Measurements from ENCODE around the gene STARD13. TPM values are rescaled to one million over a fixed set of nuclear protein-coding genes. Genes with fewer than 3 reads are reported as not detected.

STARD13 gene
- total RNA-seq, 1 experiment from 2014 or later: 4.1 TPM

DNA sequence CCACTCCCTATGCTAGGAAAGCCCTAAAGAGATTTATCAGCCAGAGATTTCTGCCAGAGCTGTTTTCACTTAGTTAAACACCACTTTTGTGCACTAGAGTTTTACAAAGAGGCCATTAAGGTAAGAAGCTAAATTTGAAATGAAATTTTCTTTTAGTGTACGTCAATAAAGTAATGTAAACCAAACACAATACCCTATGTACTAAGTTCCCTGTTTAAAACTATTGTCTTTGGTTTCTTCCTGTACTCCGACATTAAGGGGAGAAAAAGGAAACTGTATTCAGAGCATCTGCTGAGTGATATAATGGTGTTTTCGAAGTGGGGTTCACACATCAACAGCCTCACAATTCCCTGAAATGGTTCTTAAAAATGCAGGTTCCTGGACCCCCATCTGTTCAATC lies 40.7 kb upstream of the STARD13 start:
- no peaks in the 10 kb centered on the region for H3K9me3 ChIP-seq (ENCODE audit: control insufficient read depth in 1 of 2, insufficient read depth in 1 of 2, low read depth in 1 of 2, low read length in 2 of 2)
- intact Hi-C loops (cut with micrococcal nuclease): no loop called here
- H3K36me3 ChIP-seq (ENCODE audit: control insufficient read depth in 1 of 2, insufficient read depth in 2 of 2, low read length in 2 of 2): no peaks in the 10 kb centered on the region
- no peak overlapping the region for H3K9ac ChIP-seq (ENCODE audit: low read length)
- no peak overlapping the region for H2AFZ ChIP-seq (ENCODE audit: low read depth, low read length, poor library complexity, severe bottlenecking)
- H3K4me2 ChIP-seq (ENCODE audit: low read length): no peak overlapping the region
- no peak overlapping the region for H3K4me3 ChIP-seq (replicated peaks in 1 of 2; ENCODE audit: low read depth in 1 of 2, low read length in 2 of 2)
- ChIA-PET RAD21 (ENCODE audit: low non-redundant PET in 1 of 2, low total read pairs in 2 of 2, uncharacterized antibody in 2 of 2, unreplicated experiment in 2 of 2) (no interaction called here), POLR2A (no interaction called here), CTCF (no interaction called here)
- no peaks in the 10 kb centered on the region for H3K4me1 ChIP-seq (ENCODE audit: control insufficient read depth in 1 of 2, insufficient read depth in 2 of 2, low read length in 2 of 2)
- H3K27me3 ChIP-seq (ENCODE audit: insufficient read depth, low read length): no peaks in the 10 kb centered on the region
- no peaks in the 10 kb centered on the region; the same call in 1 of the 2 replicates for H3K9me2 ChIP-seq (ENCODE audit: insufficient read depth)
- no TSS peak for BruUV-seq (replicated peaks)
- H3K79me2 ChIP-seq (ENCODE audit: insufficient read depth, low read length): no peaks in the 10 kb centered on the region
- ATAC-seq (no peak), DNase-seq (ENCODE audit: low read depth, low spot score) (no peak)
- no peaks in the 10 kb centered on the region for H4K20me1 ChIP-seq (ENCODE audit: insufficient read depth)
- no peak overlapping the region for H3K27ac ChIP-seq (ENCODE audit: low read depth, low read length)
- TF ChIP-seq ZNF274 (IDR thresholded peaks at IDR 0.05; ENCODE audit: low read depth, low read length): no peak
- no peak for TF ChIP-seq TCF7L2 (IDR thresholded peaks at IDR 0.05; ENCODE audit: borderline replicate concordance, extremely low read depth, insufficient read depth, insufficient read length)
- no peak for TF ChIP-seq POLR2AphosphoS5 (IDR thresholded peaks at IDR 0.05; ENCODE audit: low read depth, low read length)
- TF ChIP-seq CEBPB (IDR thresholded peaks at IDR 0.05; ENCODE audit: low read depth): no peak

DNA sequence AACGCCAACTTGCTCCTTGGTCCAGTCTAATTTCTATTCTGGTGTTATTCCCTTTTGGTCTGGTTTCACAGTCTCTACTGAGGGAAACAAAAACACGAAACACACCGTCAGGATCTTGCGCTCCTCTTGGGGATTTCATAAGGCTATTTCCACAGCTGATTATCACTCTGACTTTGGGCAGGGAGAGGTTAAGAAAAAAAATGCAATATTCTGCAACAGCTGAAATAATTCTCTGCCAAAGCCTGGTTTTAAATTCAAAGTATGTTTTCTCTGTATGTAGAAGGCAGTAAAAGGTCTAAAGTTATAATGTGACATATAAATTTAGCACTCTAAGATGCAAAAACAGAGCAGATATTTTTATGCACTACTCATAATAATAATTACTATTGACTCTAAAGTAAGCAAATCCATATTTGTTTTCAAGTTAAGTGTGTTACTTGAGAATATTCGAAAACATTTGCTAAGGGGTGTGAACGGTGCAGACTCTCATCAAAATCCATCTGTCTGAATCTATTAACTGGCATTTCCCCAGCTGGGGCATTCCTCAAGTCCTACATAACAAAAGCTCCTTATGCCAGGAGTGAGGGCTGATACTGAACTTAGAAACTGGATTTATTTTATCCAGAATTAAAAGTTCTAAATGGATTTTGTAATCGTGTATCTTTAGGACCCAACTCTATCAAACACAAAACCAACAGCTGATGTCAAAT lies 38.4 kb upstream of the STARD13 start:
- H2AFZ ChIP-seq (ENCODE audit: low read depth, low read length, poor library complexity, severe bottlenecking): no peak overlapping the region
- H3K27me3 ChIP-seq (ENCODE audit: insufficient read depth, low read length): no peaks in the 10 kb centered on the region
- no peaks in the 10 kb centered on the region for H3K36me3 ChIP-seq (ENCODE audit: control insufficient read depth in 1 of 2, insufficient read depth in 2 of 2, low read length in 2 of 2)
- H3K27ac ChIP-seq (ENCODE audit: low read depth, low read length): no peak overlapping the region
- H3K4me1 ChIP-seq (ENCODE audit: control insufficient read depth in 1 of 2, insufficient read depth in 2 of 2, low read length in 2 of 2): no peaks in the 10 kb centered on the region
- intact Hi-C loops (cut with micrococcal nuclease): no loop called here
- ATAC-seq (no peak), DNase-seq (ENCODE audit: low read depth, low spot score) (no peak)
- H3K4me2 ChIP-seq (ENCODE audit: low read length): no peak overlapping the region
- POLR2A ChIA-PET: no interaction called here
- RAD21 ChIA-PET (ENCODE audit: low non-redundant PET in 1 of 2, low total read pairs in 2 of 2, uncharacterized antibody in 2 of 2, unreplicated experiment in 2 of 2): no interaction called here
- H3K9me2 ChIP-seq (ENCODE audit: insufficient read depth): no peaks in the 10 kb centered on the region; the same call in 1 of the 2 replicates
- H4K20me1 ChIP-seq (ENCODE audit: insufficient read depth): no peaks in the 10 kb centered on the region
- H3K9ac ChIP-seq (ENCODE audit: low read length): no peak overlapping the region
- TF ChIP-seq, protein P1, sequence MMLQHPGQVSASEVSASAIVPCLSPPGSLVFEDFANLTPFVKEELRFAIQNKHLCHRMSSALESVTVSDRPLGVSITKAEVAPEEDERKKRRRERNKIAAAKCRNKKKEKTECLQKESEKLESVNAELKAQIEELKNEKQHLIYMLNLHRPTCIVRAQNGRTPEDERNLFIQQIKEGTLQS (IDR thresholded peaks at IDR 0.05): no peak
- TF ChIP-seq POLR2A (IDR thresholded peaks at IDR 0.05; ENCODE audit: borderline replicate concordance, extremely low read depth, insufficient read depth, insufficient read length) (no peak), EGR1 (IDR thresholded peaks at IDR 0.05; ENCODE audit: low read depth) (no peak), ZNF274 (IDR thresholded peaks at IDR 0.05; ENCODE audit: low read depth, low read length) (no peak), SP1 (IDR thresholded peaks at IDR 0.05; ENCODE audit: low read depth) (no peak), EZH2 (IDR thresholded peaks at IDR 0.05) (no peak), SRF (IDR thresholded peaks at IDR 0.05; ENCODE audit: low read depth) (no peak), RAD21 (IDR thresholded peaks at IDR 0.05; ENCODE audit: low read depth) (no peak), POLR2AphosphoS5 (IDR thresholded peaks at IDR 0.05; ENCODE audit: low read depth, low read length) (no peak)
- TF ChIP-seq, protein P2, sequence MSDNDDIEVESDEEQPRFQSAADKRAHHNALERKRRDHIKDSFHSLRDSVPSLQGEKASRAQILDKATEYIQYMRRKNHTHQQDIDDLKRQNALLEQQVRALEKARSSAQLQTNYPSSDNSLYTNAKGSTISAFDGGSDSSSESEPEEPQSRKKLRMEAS (IDR thresholded peaks at IDR 0.05): no peak
- TF ChIP-seq, protein P3, sequence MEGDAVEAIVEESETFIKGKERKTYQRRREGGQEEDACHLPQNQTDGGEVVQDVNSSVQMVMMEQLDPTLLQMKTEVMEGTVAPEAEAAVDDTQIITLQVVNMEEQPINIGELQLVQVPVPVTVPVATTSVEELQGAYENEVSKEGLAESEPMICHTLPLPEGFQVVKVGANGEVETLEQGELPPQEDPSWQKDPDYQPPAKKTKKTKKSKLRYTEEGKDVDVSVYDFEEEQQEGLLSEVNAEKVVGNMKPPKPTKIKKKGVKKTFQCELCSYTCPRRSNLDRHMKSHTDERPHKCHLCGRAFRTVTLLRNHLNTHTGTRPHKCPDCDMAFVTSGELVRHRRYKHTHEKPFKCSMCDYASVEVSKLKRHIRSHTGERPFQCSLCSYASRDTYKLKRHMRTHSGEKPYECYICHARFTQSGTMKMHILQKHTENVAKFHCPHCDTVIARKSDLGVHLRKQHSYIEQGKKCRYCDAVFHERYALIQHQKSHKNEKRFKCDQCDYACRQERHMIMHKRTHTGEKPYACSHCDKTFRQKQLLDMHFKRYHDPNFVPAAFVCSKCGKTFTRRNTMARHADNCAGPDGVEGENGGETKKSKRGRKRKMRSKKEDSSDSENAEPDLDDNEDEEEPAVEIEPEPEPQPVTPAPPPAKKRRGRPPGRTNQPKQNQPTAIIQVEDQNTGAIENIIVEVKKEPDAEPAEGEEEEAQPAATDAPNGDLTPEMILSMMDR (IDR thresholded peaks at IDR 0.05 in 2 of 3, conservative IDR thresholded peaks at IDR 0.05 in 1 of 3; ENCODE audit: borderline replicate concordance in 1 of 3, insufficient read depth in 1 of 3, low read depth in 2 of 3, low read length in 2 of 3): no peak
- H3K9me3 ChIP-seq (ENCODE audit: control insufficient read depth in 1 of 2, insufficient read depth in 1 of 2, low read depth in 1 of 2, low read length in 2 of 2): no peaks in the 10 kb centered on the region
- BruUV-seq (replicated peaks): no TSS peak
- H3K79me2 ChIP-seq (ENCODE audit: insufficient read depth, low read length): no peaks in the 10 kb centered on the region
- H3K4me3 ChIP-seq (replicated peaks in 1 of 2; ENCODE audit: low read depth in 1 of 2, low read length in 2 of 2): no peak overlapping the region
- CTCF ChIA-PET: no interaction called here
